ENCODE results near the gene MOB4.
A peak's percentile ranks its signal among the peaks of the same experiment; 100 is the strongest.

MOB4 gene

DNA sequence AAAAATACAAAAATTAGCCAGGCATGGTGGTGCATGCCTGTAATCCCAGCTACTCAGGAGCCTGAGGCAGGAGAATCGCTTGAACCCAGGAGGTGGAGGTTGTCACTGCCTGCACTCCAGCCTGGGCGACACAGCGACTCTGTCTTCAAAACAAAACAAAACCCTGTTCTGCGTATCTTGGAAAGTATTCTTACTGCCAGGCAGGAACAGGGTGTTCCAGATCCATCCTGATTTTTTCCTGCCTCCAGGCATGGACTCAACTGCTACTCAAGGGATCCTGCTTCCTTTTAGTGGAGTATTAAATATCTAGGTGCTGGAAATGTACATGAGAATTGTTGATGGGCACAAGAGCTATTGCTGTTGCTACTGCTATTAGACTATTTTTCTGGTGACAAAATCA, 28.5 kb upstream of the MOB4 start:
- Histone ChIP-seq H3K4me1 (no peaks in the 10 kb centered on the region), H3K9me3 (peaks cover 0 to 15% (median 14%) of the 10 kb centered on the region in 3 donors), H3K4me3 (no peak overlapping the region), H3K27me3 (no peaks in the 10 kb centered on the region), H3K36me3 (peaks cover 69 to 83% (median 82%) of the 10 kb centered on the region in 3 donors), H3K27ac (no peak overlapping the region)
- no peak for DNase-seq
- intact Hi-C loops (cut with DNase I; ENCODE audit: low total_unique reads) = no loop called here
- TF ChIP-seq, protein P1, sequence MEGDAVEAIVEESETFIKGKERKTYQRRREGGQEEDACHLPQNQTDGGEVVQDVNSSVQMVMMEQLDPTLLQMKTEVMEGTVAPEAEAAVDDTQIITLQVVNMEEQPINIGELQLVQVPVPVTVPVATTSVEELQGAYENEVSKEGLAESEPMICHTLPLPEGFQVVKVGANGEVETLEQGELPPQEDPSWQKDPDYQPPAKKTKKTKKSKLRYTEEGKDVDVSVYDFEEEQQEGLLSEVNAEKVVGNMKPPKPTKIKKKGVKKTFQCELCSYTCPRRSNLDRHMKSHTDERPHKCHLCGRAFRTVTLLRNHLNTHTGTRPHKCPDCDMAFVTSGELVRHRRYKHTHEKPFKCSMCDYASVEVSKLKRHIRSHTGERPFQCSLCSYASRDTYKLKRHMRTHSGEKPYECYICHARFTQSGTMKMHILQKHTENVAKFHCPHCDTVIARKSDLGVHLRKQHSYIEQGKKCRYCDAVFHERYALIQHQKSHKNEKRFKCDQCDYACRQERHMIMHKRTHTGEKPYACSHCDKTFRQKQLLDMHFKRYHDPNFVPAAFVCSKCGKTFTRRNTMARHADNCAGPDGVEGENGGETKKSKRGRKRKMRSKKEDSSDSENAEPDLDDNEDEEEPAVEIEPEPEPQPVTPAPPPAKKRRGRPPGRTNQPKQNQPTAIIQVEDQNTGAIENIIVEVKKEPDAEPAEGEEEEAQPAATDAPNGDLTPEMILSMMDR (IDR thresholded peaks at IDR 0.05) = no peak

DNA sequence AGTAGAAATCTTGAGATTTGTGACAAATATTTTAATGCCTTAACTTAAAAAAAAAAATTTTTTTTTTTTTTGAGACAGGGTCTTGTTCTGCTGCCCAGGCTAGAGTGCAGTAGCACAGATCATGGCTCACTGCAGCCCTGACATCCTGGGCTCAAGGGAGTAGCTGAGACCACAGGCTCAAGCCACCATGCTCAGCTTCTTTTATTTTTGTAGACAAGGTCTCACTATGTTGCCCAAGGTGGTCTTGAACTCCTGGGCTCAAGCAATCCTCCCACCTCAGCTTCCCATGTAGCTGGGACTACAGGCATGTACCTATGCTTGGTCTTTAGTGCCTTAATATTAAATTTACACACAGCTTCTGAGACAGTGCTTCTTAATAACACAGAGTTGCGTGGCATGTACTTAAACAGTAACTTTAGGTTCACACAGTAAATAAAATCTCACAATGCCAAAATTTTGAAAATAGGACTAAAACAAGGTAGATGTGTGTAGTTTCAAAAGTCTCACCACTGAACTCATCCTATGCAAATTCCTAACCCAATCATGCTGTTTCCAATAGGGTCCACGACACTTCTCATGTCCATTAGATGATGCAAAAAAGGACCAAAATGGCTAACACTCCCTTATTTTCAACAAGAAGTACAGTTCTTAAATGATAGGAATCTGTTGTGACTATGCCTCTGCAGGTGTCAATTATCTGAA, 20.3 kb upstream of the MOB4 start:
- H3K27me3 ChIP-seq = no peaks in the 10 kb centered on the region
- intact Hi-C loops (cut with DNase I; ENCODE audit: low total_unique reads) = no loop called here
- TF ChIP-seq, protein P1 (IDR thresholded peaks at IDR 0.05) = no peak
- peaks cover 0 to 36% (median 23%) of the 10 kb centered on the region in 4 donors for H3K4me1 ChIP-seq
- H3K4me3 ChIP-seq = no peak overlapping the region
- no peak for DNase-seq
- no peak overlapping the region for H3K27ac ChIP-seq
- H3K9me3 ChIP-seq = no peaks in the 10 kb centered on the region
- peaks cover 65 to 66% (median 66%) of the 10 kb centered on the region in 3 donors for H3K36me3 ChIP-seq

DNA sequence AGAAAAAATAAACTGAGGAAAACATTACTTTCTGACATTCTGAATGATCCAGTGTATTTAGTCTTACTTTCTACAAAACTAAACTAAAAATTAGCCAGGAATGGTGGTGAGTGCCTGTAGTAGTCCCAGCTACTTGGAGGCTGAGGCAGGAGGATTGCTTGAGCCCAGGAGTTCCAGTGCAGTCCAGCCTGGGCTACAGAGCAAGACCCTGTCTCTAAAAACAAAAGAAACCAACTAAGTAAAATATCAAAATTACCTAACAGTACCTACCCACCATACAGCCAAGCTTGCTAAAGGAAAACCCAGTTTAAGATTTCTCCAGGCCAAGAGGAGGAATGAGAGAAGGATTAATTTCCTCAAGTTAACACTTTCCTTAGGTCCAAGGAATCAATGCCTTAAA, 19.2 kb upstream of the MOB4 start:
- Histone ChIP-seq H3K9me3 (no peaks in the 10 kb centered on the region), H3K36me3 (peaks cover 54 to 56% (median 55%) of the 10 kb centered on the region in 3 donors), H3K27me3 (no peaks in the 10 kb centered on the region), H3K27ac (no peak overlapping the region), H3K4me1 (peaks cover 0 to 45% (median 29%) of the 10 kb centered on the region in 4 donors), H3K4me3 (no peak overlapping the region)
- intact Hi-C loops (cut with DNase I; ENCODE audit: low total_unique reads) = no loop called here
- DNase-seq = no peak
- TF ChIP-seq, protein P1 (IDR thresholded peaks at IDR 0.05) = no peak

DNA sequence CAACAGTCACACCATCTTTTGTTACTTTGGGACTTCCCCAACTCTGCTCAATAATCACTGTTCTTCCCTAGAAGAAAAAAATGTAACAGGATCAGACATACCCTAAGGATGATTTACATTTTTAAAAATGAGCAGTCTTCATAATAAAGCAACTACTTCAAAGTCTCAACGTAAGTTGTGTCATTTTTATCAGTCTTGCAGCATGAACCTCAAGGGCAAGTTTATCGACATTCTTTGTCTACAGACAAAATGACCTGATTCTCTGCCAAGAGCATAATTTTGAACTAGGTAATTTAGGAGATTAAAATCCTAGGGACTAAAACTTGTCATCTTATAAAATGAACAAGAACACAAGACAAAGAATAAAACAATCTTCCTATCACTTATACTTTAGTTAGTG, 18.5 kb upstream of the MOB4 start:
- Histone ChIP-seq H3K27me3 (no peaks in the 10 kb centered on the region), H3K27ac (no peak overlapping the region), H3K4me3 (no peak overlapping the region), H3K4me1 (peaks cover 0 to 51% (median 35%) of the 10 kb centered on the region in 4 donors), H3K9me3 (no peaks in the 10 kb centered on the region), H3K36me3 (peaks cover 48 to 50% (median 48%) of the 10 kb centered on the region in 3 donors)
- no peak for DNase-seq
- TF ChIP-seq, protein P1 (IDR thresholded peaks at IDR 0.05) = no peak
- intact Hi-C loops (cut with DNase I; ENCODE audit: low total_unique reads) = no loop called here

DNA sequence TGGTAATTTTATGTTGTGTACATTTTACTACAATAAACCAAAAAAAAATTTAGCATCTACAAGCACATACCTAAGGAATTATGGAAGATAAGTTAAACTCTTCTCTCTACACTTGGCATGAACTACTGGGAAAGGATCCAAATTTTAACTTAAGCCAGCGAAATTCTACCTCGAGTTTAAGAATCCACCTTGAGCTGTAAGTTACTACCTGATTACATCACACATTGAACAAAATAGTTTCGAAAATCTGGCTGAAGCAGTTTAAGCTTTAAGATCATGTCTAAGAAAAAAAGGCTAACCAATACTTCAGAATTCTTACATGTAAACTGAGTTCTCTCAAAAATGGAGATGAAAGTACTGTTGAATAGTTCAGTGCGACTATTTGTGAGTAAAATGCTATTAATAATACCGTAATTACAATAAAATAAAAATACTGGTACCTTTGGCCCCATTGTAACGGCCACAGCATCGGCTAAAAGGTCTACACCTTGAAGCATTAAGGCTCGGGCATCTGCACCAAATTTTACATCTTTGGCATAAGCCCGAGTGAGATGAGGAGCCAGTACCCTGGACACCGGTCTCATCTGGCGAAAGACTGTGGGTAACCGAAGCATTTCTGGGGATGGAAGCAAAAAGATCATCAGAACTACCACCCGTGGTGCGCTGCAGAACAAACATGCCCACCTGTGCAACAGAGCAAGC, 17.5 kb upstream of the MOB4 start:
- Histone ChIP-seq H3K9me3 (no peaks in the 10 kb centered on the region), H3K27me3 (no peaks in the 10 kb centered on the region), H3K36me3 (peaks cover 37 to 42% (median 39%) of the 10 kb centered on the region in 3 donors), H3K4me3 (peak overlapping the region; percentile 81 to 91), H3K4me1 (peaks cover 0 to 55% (median 36%) of the 10 kb centered on the region in 4 donors), H3K27ac (peak overlapping the region; percentile 95 to 97)
- intact Hi-C loops (cut with DNase I; ENCODE audit: low total_unique reads) = loop anchor here (2.0 kb wide), 1 partner anchor 46 kb away; the partner anchor contains the start of gene COQ10B
- TF ChIP-seq, protein P1 (IDR thresholded peaks at IDR 0.05) = no peak
- no peak for DNase-seq
